GM12891 (cell line): ENCODE data around the gene EHMT1.
"Not testable (repeated sequence)": the region's sequence is repeated elsewhere in the genome, so short reads cannot be mapped to it uniquely, and the experiment has no call there.

ENCODE experiments used
- DNase-seq: peaks from one replicate; pipeline ENCODE4 v3.0.0; 2011; ENCODE audit warnings: low spot score; ENCODE audit not compliant: insufficient read length
- FAIRE-seq: peaks from 2 replicates; lab custom pipeline; 2011; peaks lifted over from hg19 to GRCh38; lab: Jason Lieb, UNC
- PAX5 ChIP-seq: IDR thresholded peaks from 2 replicates; pipeline ENCODE4 v1.6.1; 2011; ENCODE audit warnings: low read length, moderate library complexity, mild to moderate bottlenecking; ENCODE audit not compliant: insufficient read depth, severe bottlenecking
- POLR2A ChIP-seq: IDR thresholded peaks from 2 replicates; pipeline ENCODE4 v1.6.1; 2011; ENCODE audit warnings: low read depth, low read length, control low read depth
- POLR2AphosphoS5 ChIP-seq: IDR thresholded peaks from 2 replicates; pipeline ENCODE4 v1.6.1; 2011; ENCODE audit warnings: low read depth, low read length, control low read depth
- POU2F2 ChIP-seq: IDR thresholded peaks from 2 replicates; pipeline ENCODE4 v1.6.1; 2011; ENCODE audit warnings: low read depth, mild to moderate bottlenecking, control low read depth, low read length, moderate library complexity
- SPI1 ChIP-seq: IDR thresholded peaks from 2 replicates; pipeline ENCODE4 v1.6.1; 2011; ENCODE audit warnings: low read depth, low read length, control low read depth
- TAF1 ChIP-seq: IDR thresholded peaks from 2 replicates; pipeline ENCODE4 v1.6.1; 2011; ENCODE audit warnings: low read depth, low read length, control low read depth

Gene EHMT1

GRCh38 chr9:137866226-137867141 is 247.7 kb downstream of the EHMT1 start:
- no peak for FAIRE-seq
- DNase-seq: no peak
- no peak for TF ChIP-seq POU2F2
- TF ChIP-seq POLR2A: no peak
- no peak for TF ChIP-seq TAF1
- TF ChIP-seq POLR2AphosphoS5: no peak
- no peak for TF ChIP-seq PAX5
- TF ChIP-seq SPI1: no peak

- no peak for DNase-seq
- TF ChIP-seq POLR2A (no peak), POU2F2 (no peak), TAF1 (no peak), PAX5 (no peak), SPI1 (no peak), POLR2AphosphoS5 (no peak)
- FAIRE-seq: no peak
Measured at GRCh38 chr9:137870432-137870831, 251.6 kb downstream of the EHMT1 start.

DNA sequence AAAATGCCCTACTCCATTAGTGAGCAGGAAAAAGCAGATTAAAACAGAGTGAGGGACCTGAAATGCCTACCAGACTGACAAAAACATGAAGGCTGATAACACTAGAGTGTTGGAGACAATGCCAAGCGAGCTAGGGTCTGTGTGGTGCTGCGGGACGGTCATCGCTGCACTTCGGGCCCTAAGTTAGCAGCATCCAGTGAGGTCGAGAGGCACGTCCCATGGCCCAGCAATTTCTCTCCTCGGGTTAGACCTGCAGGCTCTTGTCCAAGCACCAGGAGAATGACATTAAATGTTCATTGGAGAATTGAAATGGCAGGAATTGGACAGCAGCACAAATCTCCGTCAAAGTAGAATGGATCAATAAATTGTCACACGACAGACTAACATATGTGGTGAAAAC is 253.5 kb downstream of the EHMT1 start:
- TF ChIP-seq SPI1 (no peak), POU2F2 (no peak), POLR2AphosphoS5 (no peak), TAF1 (no peak), POLR2A (no peak), PAX5 (no peak)
- DNase-seq: no peak
- FAIRE-seq: no peak

DNA sequence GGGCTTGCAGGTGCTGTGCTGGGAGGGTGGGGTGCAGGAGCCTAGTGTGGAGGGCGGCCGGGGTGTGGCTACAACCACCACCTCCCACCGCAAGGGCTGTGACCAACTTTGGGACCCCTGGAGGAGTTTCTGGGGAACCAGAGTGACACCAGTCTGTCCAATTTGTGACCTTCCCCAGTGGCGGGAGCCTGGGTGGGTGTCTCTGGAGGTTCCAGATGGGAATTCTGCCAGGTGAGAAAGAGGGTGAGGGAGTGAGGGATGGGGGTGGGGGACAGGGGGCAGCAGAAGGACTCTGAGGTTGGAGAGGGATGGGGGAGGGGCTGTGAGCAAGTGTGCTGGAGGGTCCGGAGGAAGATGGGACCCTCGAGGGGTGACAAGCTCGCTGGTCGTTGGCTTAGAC is 254.6 kb downstream of the EHMT1 start:
- FAIRE-seq (no peak), DNase-seq (no peak)
- TF ChIP-seq PAX5 (no peak), SPI1 (no peak), POLR2A (no peak), POU2F2 (no peak), POLR2AphosphoS5 (no peak), TAF1 (no peak)

GRCh38 chr9:137873858-137874362 is 255.1 kb downstream of the EHMT1 start:
- no peak for FAIRE-seq
- no peak for DNase-seq
- TF ChIP-seq POU2F2: no peak

DNA sequence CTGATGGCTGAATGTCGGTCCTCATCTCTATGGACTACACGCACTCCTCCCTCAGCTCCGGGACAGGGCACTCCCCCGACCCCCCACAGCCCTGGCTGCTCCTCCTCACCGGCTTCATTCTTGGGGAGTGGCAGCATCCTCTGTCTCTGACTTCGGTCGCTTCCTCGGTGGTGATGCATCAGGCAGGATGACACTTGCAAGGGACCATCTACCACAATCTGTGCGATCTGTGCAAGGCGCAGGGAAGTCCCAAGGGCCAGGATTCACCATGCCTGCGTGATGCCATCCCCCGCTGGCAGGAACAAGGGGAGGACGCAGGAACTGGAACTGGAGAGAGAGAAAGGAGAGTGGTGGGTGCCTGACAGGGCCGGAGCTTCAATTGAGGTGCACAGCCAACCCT is 256.5 kb downstream of the EHMT1 start:
- no peak for DNase-seq

GRCh38 chr9:137875846-137876245 is 257.0 kb downstream of the EHMT1 start:
- no peak for TF ChIP-seq TAF1
- no peak for TF ChIP-seq POLR2AphosphoS5
- TF ChIP-seq SPI1: no peak
- no peak for TF ChIP-seq POLR2A
- no peak for TF ChIP-seq POU2F2
- no peak for TF ChIP-seq PAX5
- DNase-seq: no peak
- FAIRE-seq: no peak

More for the DNA sequence above, 256.5 kb downstream of the EHMT1 start:
- no peak for FAIRE-seq
- no peak for TF ChIP-seq PAX5
- TF ChIP-seq POLR2A: no peak
- no peak for TF ChIP-seq SPI1
- no peak for TF ChIP-seq POU2F2
- TF ChIP-seq POLR2AphosphoS5: no peak
- TF ChIP-seq TAF1: no peak

DNA sequence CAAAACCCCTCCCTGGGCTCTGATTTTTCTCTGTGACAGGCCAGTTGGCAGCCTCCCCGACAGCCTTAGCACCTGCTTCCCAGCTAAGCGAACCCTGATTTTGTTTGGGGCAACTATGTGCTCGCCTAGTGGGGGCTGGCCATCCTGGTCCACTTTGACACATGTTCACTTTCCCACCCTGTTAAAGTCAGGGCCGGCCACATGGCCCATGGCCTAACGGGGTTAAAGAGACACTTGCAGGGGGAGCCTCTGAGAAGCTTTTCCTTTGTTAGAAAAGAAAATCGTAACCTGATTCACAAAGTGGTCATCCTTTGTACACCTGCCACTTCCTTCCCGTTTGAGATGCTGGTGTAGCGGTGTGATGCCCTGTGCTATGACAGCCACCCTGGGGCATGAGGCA is 257.5 kb downstream of the EHMT1 start:
- DNase-seq (no peak), FAIRE-seq (no peak)
- no peak for TF ChIP-seq POLR2AphosphoS5
- TF ChIP-seq POLR2A: no peak
- TF ChIP-seq TAF1: no peak
- no peak for TF ChIP-seq SPI1
- TF ChIP-seq POU2F2: no peak
- TF ChIP-seq PAX5: no peak

DNA sequence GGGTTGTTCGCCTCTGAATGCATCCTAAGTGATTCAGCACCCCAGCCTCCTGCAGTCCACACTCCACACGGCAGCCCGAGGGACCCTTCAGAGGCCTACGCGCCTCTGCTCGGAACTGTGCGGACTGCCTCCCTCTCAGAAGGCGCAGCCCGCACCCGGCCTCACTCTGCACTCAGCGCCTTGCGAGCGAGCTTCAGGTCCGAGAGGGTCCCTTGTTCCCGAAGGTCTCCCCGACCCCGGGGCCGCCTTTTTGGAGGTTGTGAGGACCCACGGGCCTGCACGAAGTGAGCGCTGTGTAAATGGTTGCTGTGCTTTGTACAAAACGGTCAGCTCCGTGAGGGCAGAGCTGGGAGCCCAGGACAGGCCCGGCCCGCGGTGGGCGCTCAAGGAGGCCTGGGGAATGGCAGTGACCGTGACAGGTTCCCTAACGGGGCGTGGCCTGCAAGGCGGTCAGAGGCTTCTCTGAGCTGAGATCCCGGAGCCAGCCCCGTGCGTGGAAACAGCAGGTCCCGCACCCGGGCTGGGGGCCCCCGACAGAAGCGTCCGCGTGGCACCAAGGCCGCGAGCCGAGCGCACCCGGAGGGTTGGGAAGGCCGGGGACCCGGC is 258.1 kb downstream of the EHMT1 start:
- no peak for FAIRE-seq
- no peak for TF ChIP-seq POLR2AphosphoS5
- TF ChIP-seq POLR2A: no peak
- TF ChIP-seq TAF1: no peak
- no peak for TF ChIP-seq SPI1
- no peak for TF ChIP-seq PAX5
- TF ChIP-seq POU2F2: no peak
- DNase-seq: no peak

DNA sequence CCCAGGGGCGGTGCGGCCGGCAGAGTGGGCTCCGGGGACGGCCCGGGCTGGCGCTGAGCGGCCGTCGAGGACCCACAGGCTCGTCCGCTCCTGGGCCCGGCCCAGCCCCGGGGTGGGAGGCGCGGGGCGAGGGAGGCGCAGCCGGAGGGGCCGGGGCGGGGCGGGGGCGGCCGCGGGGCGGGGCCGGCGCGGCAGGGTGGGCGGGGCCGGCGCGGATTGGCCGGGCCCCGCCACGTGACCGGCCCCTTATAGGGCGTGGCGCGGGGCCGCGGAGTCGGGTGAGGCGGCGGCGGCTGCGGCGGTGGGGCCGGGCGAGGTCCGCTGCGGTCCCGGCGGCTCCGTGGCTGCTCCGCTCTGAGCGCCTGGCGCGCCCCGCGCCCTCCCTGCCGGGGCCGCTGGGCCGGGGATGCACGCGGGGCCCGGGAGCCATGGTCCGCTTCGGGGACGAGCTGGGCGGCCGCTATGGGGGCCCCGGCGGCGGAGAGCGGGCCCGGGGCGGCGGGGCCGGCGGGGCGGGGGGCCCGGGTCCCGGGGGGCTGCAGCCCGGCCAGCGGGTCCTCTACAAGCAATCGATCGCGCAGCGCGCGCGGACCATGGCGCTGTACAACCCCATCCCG is 258.8 kb downstream of the EHMT1 start, which contains the start of gene CACNA1B:
CACNA1B (plus strand) TSS at position 277 of the 617 bp plus-strand sequence; CDS start at position 429, 152 bp downstream.
- not testable (repeated sequence) for FAIRE-seq, DNase-seq
